Cardiac septum (tissue), 1 donor: ENCODE data around the gene LARP7. TPM values are rescaled to one million over a fixed set of nuclear protein-coding genes. Genes with fewer than 3 reads are reported as not detected.
"Not testable (repeated sequence)": the region's sequence is repeated elsewhere in the genome, so short reads cannot be mapped to it uniquely, and the experiment has no call there.

Experiments used
- DNase-seq: peaks from one replicate; pipeline ENCODE4 v3.0.0-alpha.2; 2020; ENCODE audit warnings: low spot score
- intact Hi-C: fragments of 100-400 bp; cut with DNase I; formaldehyde crosslinking; loops from one replicate; pipeline ENCODE4 v1.14.0; 2022
- long read RNA-seq: library from polyadenylated mRNA; unstranded; transcript quantifications from one replicate; pipeline ENCODE4 v2.0.0, GENCODE V29; 2021
- total RNA-seq: library from RNA; stranded (reverse); fragmentation: NEBNext Ultra II Directional; extraction: Animal tissue kit (Norgen Biotek cat#: 25700); gene quantifications from one replicate; pipeline ENCODE4 v1.2.1, GENCODE V29; 2021
- donor health status: DM: no; HTN: no; CAD: no.

The LARP7 gene
- total RNA-seq, result 52.9 TPM
- long read RNA-seq, transcript LARP7-201 (13 exons, 2,164 nt), result major isoform, 18 of 77 reads
- long read RNA-seq, transcript LARP7-202 (13 exons, 2,286 nt), result minor isoform, 11 of 77 reads
- long read RNA-seq, partial matches to known transcripts, result 24 of 77 reads
- long read RNA-seq, other reads (novel, unspliced or antisense), result 20 of 77 reads

DNA sequence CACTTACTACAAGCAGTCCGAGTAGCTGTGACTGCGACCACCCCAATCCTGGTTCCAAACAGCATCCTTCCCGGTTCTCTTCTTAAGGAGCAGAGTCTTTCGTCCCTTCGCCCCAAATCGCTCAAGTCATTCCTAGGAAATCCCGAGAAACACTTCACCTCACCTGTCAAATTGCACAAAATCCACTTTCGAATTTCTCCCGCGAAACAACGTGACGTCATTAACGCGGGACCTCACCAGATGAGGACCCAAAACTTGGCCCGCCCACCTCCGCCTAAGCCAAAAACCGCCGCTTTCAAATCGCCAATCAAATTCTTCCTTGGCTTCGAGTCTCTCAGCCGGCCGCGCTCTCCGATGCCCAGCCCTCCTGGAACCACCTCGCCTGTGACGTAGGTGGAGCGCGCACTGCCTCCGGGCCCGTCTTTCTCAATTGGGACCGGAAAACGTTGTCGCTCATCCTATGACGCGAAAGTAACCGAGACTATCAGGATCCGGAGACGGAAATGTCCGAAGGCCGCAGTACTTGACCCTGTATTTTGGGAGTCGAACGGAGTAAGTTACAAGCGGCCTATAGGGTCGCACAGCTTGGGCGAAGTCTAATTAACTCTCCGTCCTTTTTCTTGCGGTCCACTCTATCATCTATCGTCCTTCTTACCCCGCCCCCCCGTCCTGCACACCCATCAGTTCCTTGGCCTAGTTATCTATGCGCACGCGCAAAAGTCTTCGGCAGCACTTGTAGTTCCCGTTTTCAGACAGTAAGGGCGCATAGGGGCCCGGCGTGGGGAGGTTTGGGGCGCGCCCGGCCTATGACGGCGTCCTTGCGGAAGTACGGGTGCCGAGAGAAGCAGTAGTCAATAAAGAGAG is at the start of gene LARP7, which contains the start of gene ZGRF1:
Gene LARP7 (plus strand): TSS at position 456 of the 864 bp plus-strand sequence. CDS start 7,527 bp downstream, outside the sequence.
Gene ZGRF1 (minus strand): TSS at position 222 of the 864 bp plus-strand sequence. CDS start 3,733 bp downstream, outside the sequence.
- peak; percentile 99 for DNase-seq
- intact Hi-C loops, result loop anchor here (2.0 to 10.0 kb wide), 4 partner anchors 70 to 458 kb away; no protein-coding TSS in a partner anchor

- no peak for DNase-seq
- intact Hi-C loops, result no loop called here
These were observed 47.7 kb upstream of the LARP7 start for GRCh38 chr4:112589206-112589605.

- DNase-seq, result no peak
- intact Hi-C loops, result no loop called here
These were observed 45.4 kb upstream of the LARP7 start for GRCh38 chr4:112591593-112591992.

DNA sequence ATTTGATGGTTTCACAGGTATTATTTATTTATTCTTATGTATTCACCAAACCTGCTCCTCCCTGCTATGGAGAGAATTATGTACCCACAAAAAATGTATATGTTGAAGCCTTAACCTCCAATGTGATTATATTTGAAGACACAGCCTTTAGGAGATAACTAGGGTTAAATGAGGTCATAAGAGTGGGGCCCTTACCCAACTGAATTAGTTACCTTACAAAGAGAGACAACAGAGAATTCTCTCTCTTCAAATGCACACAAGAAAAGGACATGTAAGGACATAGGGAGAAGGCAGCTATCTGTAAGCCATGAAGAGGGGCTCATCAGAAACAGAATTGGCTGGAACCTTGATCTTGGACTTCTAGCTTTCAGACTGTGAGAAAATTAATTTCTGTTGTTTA is 44.2 kb upstream of the LARP7 start:
- DNase-seq, result no peak
- intact Hi-C loops, result no loop called here

DNA sequence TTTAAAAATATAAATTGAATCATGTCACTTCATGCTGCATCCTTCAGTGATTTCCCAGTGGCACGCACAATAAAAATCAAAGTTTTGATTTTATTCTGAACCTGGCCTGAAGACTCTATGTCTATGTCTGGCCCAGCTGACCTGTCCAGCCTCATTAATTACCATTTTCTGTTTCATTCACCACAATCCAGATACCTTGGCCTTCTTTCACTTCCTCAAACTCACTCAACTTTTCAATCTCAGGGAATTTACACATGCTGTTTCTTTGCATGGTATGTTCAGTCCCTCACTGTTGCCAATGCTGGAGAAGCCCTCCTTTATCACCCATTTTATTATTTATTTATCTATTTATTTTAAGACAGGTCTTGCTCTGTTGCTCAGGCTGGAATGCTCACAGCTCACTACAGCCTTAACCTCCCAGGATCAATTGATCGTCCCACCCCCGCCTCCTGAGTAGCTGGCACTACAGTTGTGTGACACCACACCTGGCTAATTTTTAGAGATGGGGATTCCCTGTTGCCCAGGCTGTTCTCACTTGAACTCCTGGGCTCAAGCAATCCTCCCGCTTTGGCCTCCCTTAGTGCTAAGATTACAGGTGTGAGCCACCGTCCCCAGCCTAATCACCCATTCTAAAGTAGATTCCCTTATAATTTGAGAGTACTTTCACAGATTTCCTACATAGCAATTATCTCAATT is 43.4 kb upstream of the LARP7 start:
- no peak for DNase-seq
- intact Hi-C loops, result no loop called here

GRCh38 chr4:112594993-112595392 is 42.0 kb upstream of the LARP7 start:
- intact Hi-C loops, result no loop called here

DNA sequence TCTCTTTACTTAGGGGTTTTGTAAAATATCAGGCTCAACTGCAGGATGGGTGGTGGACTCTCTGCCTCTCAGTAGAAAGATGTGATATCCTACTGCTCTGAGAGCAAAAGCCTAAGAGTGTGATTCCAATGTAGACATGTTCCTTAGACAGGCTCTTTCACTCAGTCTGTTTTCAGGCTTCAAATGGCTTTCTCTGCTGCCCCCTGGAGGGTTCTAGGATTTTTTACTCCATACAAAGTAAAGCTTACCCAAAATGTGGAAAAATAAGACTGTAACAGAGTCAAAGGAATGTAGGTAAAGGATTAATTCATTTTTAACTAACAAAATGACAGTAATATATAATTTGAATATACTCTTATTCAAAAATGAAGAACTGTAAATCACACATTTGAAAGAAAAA is 32.4 kb upstream of the LARP7 start:
- no peak for DNase-seq
- intact Hi-C loops, result loop anchor here (2.0 kb wide), 1 partner anchor 276 kb away; no protein-coding TSS in a partner anchor

More at GRCh38 chr4:112594993-112595392, 42.0 kb upstream of the LARP7 start:
- DNase-seq, result no peak

GRCh38 chr4:112612814-112613213 is 24.1 kb upstream of the LARP7 start:
- intact Hi-C loops, result not testable (repeated sequence)

GRCh38 chr4:112616984-112617383 is 20.0 kb upstream of the LARP7 start:
- intact Hi-C loops, result no loop called here
- no peak for DNase-seq

More at GRCh38 chr4:112612814-112613213, 24.1 kb upstream of the LARP7 start:
- DNase-seq, result not testable (repeated sequence)

DNA sequence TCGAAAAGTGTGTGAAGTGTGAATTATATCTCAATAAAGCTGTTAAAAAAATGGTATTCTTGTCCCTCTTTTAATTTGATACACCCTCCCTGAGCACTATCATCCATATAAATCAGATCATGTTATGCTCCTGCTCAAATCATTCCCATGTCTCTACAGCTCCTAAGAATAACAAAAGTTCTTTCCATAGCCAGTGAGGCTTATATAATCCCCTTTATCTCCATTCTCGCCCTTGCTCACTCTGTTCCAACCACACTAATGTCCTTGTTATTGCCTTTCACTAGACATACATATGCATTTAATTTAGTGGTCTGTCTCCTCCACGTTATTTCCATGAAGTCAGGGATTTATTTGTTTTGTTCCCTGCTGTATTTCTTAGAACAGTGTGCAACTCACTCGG is 10.7 kb upstream of the LARP7 start:
- intact Hi-C loops, result no loop called here
- no peak for DNase-seq

DNA sequence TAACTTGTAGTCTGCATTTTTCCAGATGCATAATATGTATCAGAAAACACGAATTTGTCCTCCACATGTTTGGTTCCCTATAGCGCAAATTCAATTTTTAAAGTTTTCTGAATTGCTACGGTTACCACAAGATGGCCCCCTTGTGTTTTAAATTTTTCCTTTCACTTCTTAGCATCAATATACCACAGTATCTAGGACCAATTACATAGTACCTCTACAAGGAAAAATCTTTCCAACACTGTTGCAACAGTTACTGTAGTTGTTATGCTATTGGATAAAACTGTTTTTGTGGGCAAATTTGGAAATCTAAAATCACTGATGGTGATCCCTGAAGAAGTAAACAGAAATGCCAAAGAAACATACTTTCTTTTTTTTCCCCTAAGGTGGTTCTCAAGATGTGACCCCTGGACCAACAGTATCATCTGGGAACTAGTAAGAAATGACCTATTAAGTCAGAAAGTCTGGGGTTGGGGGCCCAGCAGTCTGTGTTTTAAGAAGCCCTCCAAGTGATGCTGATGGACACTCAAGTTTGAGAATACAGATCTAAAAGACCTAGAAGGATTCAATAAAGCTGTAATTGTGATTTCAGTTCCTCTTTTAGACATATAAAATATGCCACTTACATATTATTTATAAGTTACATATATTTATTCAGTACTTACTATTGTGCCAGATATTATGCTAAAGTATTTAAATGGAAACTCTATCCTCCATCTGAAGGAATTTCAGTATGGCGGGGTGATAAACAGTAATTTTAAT is 3.3 kb upstream of the LARP7 start:
- intact Hi-C loops, result loop anchor here (10.0 kb wide), 1 partner anchor 461 kb away; no protein-coding TSS in a partner anchor
- no peak for DNase-seq

GRCh38 chr4:112637552-112637866 is 566 bp downstream of the LARP7 start:
- intact Hi-C loops, result loop anchor here (2.0 to 10.0 kb wide), 4 partner anchors 70 to 457 kb away; no protein-coding TSS in a partner anchor
- no peak for DNase-seq

GRCh38 chr4:112642526-112642925 is 5.6 kb downstream of the LARP7 start:
- intact Hi-C loops, result no loop called here
- DNase-seq, result no peak

GRCh38 chr4:112644595-112645535 is 7.9 kb downstream of the LARP7 start:
- DNase-seq, intact Hi-C loops: not testable (repeated sequence)

GRCh38 chr4:112645541-112646329 is 8.8 kb downstream of the LARP7 start:
- intact Hi-C loops, result no loop called here
- no peak for DNase-seq

DNA sequence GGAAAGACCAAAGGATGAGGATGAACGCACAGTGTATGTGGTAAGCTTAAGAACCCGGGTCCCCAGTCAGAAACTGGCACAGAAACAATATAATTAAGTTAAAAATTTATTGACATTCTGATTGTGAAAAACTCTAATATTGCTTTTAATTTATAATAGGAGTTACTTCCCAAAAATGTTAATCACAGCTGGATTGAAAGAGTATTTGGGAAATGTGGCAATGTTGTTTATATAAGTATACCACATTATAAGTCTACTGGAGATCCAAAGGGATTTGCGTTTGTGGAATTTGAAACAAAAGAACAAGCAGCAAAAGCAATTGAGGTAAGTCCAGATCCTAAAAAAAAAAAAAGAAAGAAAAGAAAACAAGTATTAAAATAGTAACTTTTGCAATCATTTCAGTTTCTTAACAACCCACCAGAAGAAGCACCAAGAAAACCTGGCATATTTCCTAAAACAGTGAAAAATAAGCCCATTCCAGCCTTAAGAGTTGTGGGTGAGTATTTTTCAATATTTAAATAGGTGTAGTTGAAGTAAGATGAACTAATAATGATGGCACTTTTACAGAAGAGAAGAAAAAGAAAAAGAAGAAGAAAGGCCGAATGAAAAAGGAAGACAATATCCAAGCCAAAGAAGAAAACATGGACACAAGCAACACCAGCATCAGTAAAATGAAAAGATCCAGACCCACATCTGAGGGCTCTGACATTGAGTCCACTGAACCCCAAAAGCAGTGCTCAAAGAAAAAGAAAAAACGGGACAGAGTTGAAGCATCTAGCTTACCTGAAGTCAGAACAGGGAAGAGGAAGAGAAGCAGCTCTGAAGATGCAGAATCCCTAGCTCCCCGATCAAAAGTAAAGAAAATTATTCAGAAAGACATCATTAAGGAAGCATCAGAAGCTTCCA is 9.9 kb downstream of the LARP7 start:
- DNase-seq, result no peak
- intact Hi-C loops, result no loop called here

GRCh38 chr4:112647785-112648184 is 10.8 kb downstream of the LARP7 start:
- intact Hi-C loops, result no loop called here
- no peak for DNase-seq
